ENCODE data around the gene SV2B. TPM values are rescaled to one million over a fixed set of nuclear protein-coding genes. Genes with fewer than 3 reads are reported as not detected.

The SV2B gene
- total and polyA plus RNA-seq, 9 donors, result 2.6 to 4.6 (median 3.1) TPM

- Histone ChIP-seq H3K36me3 (ENCODE audit: control insufficient read depth, insufficient read depth, low read length) (no peaks in the 10 kb centered on the region), H3K27ac (ENCODE audit: low read length) (no peak overlapping the region), H3K9me3 (replicated peaks; ENCODE audit: control insufficient read depth, low read depth, low read length) (peaks cover 2% of the 10 kb centered on the region), H3K4me1 (ENCODE audit: control insufficient read depth, insufficient read depth, low read length) (no peaks in the 10 kb centered on the region), H3K27me3 (ENCODE audit: control insufficient read depth, insufficient read depth, low read length) (no peaks in the 10 kb centered on the region), H3K4me3 (ENCODE audit: low read length) (no peak overlapping the region)
- WGBS (ENCODE audit: insufficient coverage), result no CpG with 5 or more reads among the region's 1 CpG
- DNase-seq, result no peak
These were observed 175.8 kb downstream of the SV2B start for GRCh38 chr15:91275844-91276243.

GRCh38 chr15:91278951-91279350 lies 178.9 kb downstream of the SV2B start:
- no peak for DNase-seq
- no CpG with 5 or more reads among the region's 2 CpGs for WGBS (ENCODE audit: insufficient coverage)
- H3K4me3 ChIP-seq (ENCODE audit: low read length), result no peak overlapping the region

DNA sequence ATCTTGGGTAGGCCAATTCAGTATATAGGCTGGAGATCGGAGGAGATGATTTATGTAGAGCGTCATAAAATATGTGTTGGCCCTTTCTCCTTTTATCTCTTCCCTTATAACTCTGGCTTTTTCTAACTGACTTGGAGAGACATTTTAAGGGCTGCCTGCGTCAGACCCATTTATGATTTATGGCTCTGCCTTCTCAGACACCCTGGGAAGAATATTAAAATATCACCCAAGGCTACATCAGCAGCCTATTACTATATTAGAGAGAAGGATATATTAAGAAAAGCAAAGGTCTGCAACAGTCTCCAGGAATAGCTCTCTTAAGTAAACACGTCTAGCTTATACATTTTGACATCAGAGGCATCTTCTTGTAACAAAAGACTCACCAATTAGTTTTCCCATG lies 179.4 kb downstream of the SV2B start:
- no peak overlapping the region for H3K4me3 ChIP-seq (ENCODE audit: low read length)
- peaks cover 2% of the 10 kb centered on the region for H3K9me3 ChIP-seq (replicated peaks; ENCODE audit: control insufficient read depth, low read depth, low read length)
- no peaks in the 10 kb centered on the region for H3K4me1 ChIP-seq (ENCODE audit: control insufficient read depth, insufficient read depth, low read length)
- no peaks in the 10 kb centered on the region for H3K36me3 ChIP-seq (ENCODE audit: control insufficient read depth, insufficient read depth, low read length)
- H3K27me3 ChIP-seq (ENCODE audit: control insufficient read depth, insufficient read depth, low read length), result no peaks in the 10 kb centered on the region
- H3K27ac ChIP-seq (ENCODE audit: low read length), result no peak overlapping the region
- no CpG with 5 or more reads among the region's 4 CpGs for WGBS (ENCODE audit: insufficient coverage)
- no peak for DNase-seq

More at GRCh38 chr15:91278951-91279350, 178.9 kb downstream of the SV2B start:
- Histone ChIP-seq H3K27ac (ENCODE audit: low read length) (no peak overlapping the region), H3K4me1 (ENCODE audit: control insufficient read depth, insufficient read depth, low read length) (no peaks in the 10 kb centered on the region), H3K36me3 (ENCODE audit: control insufficient read depth, insufficient read depth, low read length) (no peaks in the 10 kb centered on the region), H3K27me3 (ENCODE audit: control insufficient read depth, insufficient read depth, low read length) (no peaks in the 10 kb centered on the region), H3K9me3 (replicated peaks; ENCODE audit: control insufficient read depth, low read depth, low read length) (peaks cover 2% of the 10 kb centered on the region)

GRCh38 chr15:91281947-91282346 lies 181.9 kb downstream of the SV2B start:
- H3K4me3 ChIP-seq (ENCODE audit: low read length), result no peak overlapping the region
- H3K4me1 ChIP-seq (ENCODE audit: control insufficient read depth, insufficient read depth, low read length), result no peaks in the 10 kb centered on the region
- 76% methylated on average over 3 of the region's 4 CpGs for WGBS (ENCODE audit: insufficient coverage)
- no peaks in the 10 kb centered on the region for H3K36me3 ChIP-seq (ENCODE audit: control insufficient read depth, insufficient read depth, low read length)
- H3K27me3 ChIP-seq (ENCODE audit: control insufficient read depth, insufficient read depth, low read length), result no peaks in the 10 kb centered on the region
- no peaks in the 10 kb centered on the region for H3K9me3 ChIP-seq (replicated peaks; ENCODE audit: control insufficient read depth, low read depth, low read length)
- no peak for DNase-seq
- H3K27ac ChIP-seq (ENCODE audit: low read length), result no peak overlapping the region

- H3K36me3 ChIP-seq (ENCODE audit: control insufficient read depth, insufficient read depth, low read length), result no peaks in the 10 kb centered on the region
- H3K27ac ChIP-seq (ENCODE audit: low read length), result no peak overlapping the region
- H3K9me3 ChIP-seq (replicated peaks; ENCODE audit: control insufficient read depth, low read depth, low read length), result no peaks in the 10 kb centered on the region
- peak; percentile 59 for DNase-seq
- WGBS (ENCODE audit: insufficient coverage), result no CpG with 5 or more reads among the region's 1 CpG
- H3K4me3 ChIP-seq (ENCODE audit: low read length), result no peak overlapping the region
- no peaks in the 10 kb centered on the region for H3K4me1 ChIP-seq (ENCODE audit: control insufficient read depth, insufficient read depth, low read length)
- peaks cover 3% of the 10 kb centered on the region for H3K27me3 ChIP-seq (ENCODE audit: control insufficient read depth, insufficient read depth, low read length)
These were observed 182.4 kb downstream of the SV2B start for GRCh38 chr15:91282486-91282885.

DNA sequence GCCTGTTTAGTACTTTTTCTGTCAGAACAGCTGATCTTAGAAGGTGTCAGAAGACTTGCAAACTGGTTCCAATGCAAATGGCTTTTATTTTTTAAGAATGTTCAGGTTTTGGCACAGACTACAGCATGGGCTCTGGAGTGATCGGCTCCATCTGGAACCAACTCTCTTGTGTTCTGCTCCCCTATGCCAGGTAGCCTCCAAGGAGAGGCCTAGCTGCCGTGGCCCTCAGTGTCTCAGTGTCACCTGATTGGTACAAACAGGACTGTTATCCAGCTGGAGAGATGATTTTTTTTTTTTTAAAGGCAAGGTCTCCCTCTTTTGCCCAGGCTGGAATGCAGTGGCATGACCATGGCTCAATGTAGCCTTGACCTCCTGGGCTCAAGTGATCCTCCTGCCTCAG lies 183.1 kb downstream of the SV2B start:
- no peak for DNase-seq

GRCh38 chr15:91284758-91285466 lies 184.9 kb downstream of the SV2B start:
- Histone ChIP-seq H3K36me3 (ENCODE audit: control insufficient read depth, insufficient read depth, low read length) (no peaks in the 10 kb centered on the region), H3K27ac (ENCODE audit: low read length) (no peak overlapping the region), H3K4me3 (ENCODE audit: low read length) (no peak overlapping the region), H3K9me3 (replicated peaks; ENCODE audit: control insufficient read depth, low read depth, low read length) (no peaks in the 10 kb centered on the region), H3K27me3 (ENCODE audit: control insufficient read depth, insufficient read depth, low read length) (peaks cover 3% of the 10 kb centered on the region), H3K4me1 (ENCODE audit: control insufficient read depth, insufficient read depth, low read length) (no peaks in the 10 kb centered on the region)
- DNase-seq, result no peak
- 93% methylated on average over 5 of the region's 13 CpGs for WGBS (ENCODE audit: insufficient coverage)

More for the DNA sequence above, 183.1 kb downstream of the SV2B start:
- H3K27ac ChIP-seq (ENCODE audit: low read length), result no peak overlapping the region
- no peaks in the 10 kb centered on the region for H3K9me3 ChIP-seq (replicated peaks; ENCODE audit: control insufficient read depth, low read depth, low read length)
- no peak overlapping the region for H3K4me3 ChIP-seq (ENCODE audit: low read length)
- WGBS (ENCODE audit: insufficient coverage), result 80% methylated on average over 1 of the region's 2 CpGs
- H3K36me3 ChIP-seq (ENCODE audit: control insufficient read depth, insufficient read depth, low read length), result no peaks in the 10 kb centered on the region
- H3K4me1 ChIP-seq (ENCODE audit: control insufficient read depth, insufficient read depth, low read length), result no peaks in the 10 kb centered on the region
- peaks cover 3% of the 10 kb centered on the region for H3K27me3 ChIP-seq (ENCODE audit: control insufficient read depth, insufficient read depth, low read length)

DNA sequence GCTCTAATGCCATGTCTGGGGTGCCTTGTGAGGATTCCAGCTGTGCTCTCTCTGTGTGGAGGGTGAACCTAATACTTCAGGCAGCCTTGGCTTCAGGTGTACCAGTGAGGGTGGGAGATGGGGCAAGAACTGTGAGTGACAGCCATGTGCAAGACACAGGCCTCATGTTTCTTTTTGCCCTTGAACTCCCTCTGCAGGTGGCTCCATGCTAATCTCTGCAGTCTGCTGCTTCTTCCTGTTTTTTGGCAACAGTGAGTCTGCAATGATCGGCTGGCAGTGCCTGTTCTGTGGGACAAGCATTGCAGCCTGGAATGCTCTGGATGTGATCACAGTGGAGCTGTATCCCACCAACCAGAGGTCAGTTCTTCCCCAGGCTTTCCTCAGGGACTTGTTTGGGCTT lies 189.3 kb downstream of the SV2B start:
- Histone ChIP-seq H3K4me1 (ENCODE audit: control insufficient read depth, insufficient read depth, low read length) (no peaks in the 10 kb centered on the region), H3K9me3 (replicated peaks; ENCODE audit: control insufficient read depth, low read depth, low read length) (no peaks in the 10 kb centered on the region), H3K36me3 (ENCODE audit: control insufficient read depth, insufficient read depth, low read length) (no peaks in the 10 kb centered on the region), H3K4me3 (ENCODE audit: low read length) (no peak overlapping the region), H3K27ac (ENCODE audit: low read length) (no peak overlapping the region), H3K27me3 (ENCODE audit: control insufficient read depth, insufficient read depth, low read length) (peaks cover 5% of the 10 kb centered on the region)
- DNase-seq, result no peak
- WGBS (ENCODE audit: insufficient coverage), result 33% methylated on average over 1 of the region's 1 CpG

- no peaks in the 10 kb centered on the region for H3K36me3 ChIP-seq (ENCODE audit: control insufficient read depth, insufficient read depth, low read length)
- H3K4me1 ChIP-seq (ENCODE audit: control insufficient read depth, insufficient read depth, low read length), result no peaks in the 10 kb centered on the region
- H3K27me3 ChIP-seq (ENCODE audit: control insufficient read depth, insufficient read depth, low read length), result peaks cover 5% of the 10 kb centered on the region
- no peak overlapping the region for H3K27ac ChIP-seq (ENCODE audit: low read length)
- no peaks in the 10 kb centered on the region for H3K9me3 ChIP-seq (replicated peaks; ENCODE audit: control insufficient read depth, low read depth, low read length)
- H3K4me3 ChIP-seq (ENCODE audit: low read length), result no peak overlapping the region
- WGBS (ENCODE audit: insufficient coverage), result no CpG with 5 or more reads among the region's 6 CpGs
- no peak for DNase-seq
These were observed 190.5 kb downstream of the SV2B start for GRCh38 chr15:91290553-91290952.

DNA sequence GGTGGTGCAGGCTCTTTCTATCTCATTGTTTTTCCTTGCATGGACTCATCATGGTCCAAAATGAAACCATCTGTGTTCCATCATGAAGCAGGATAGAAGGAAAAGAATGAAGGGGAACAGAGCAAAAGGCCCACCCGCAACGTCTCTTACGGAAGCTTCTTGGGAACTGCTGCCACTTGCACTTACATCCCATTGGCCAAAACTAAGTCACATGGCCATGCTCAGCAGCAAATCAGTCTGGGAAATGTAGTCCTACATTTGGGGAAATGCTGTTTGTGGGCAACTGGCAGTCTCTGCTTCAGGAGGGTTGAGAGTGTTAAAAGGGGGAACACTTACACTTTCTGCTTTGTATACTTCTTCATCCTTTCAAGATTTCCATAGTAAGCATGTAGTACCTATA lies 191.6 kb downstream of the SV2B start:
- WGBS (ENCODE audit: insufficient coverage), result 7% methylated on average over 3 of the region's 3 CpGs
- H3K4me3 ChIP-seq (ENCODE audit: low read length), result no peak overlapping the region
- peak; percentile 33 for DNase-seq

GRCh38 chr15:91294344-91294743 lies 194.3 kb downstream of the SV2B start:
- no peaks in the 10 kb centered on the region for H3K36me3 ChIP-seq (ENCODE audit: control insufficient read depth, insufficient read depth, low read length)
- H3K4me1 ChIP-seq (ENCODE audit: control insufficient read depth, insufficient read depth, low read length), result no peaks in the 10 kb centered on the region
- no CpG with 5 or more reads among the region's 1 CpG for WGBS (ENCODE audit: insufficient coverage)

More for the DNA sequence above, 191.6 kb downstream of the SV2B start:
- H3K27ac ChIP-seq (ENCODE audit: low read length), result no peak overlapping the region
- H3K36me3 ChIP-seq (ENCODE audit: control insufficient read depth, insufficient read depth, low read length), result no peaks in the 10 kb centered on the region
- H3K27me3 ChIP-seq (ENCODE audit: control insufficient read depth, insufficient read depth, low read length), result peaks cover 10% of the 10 kb centered on the region
- no peaks in the 10 kb centered on the region for H3K4me1 ChIP-seq (ENCODE audit: control insufficient read depth, insufficient read depth, low read length)
- H3K9me3 ChIP-seq (replicated peaks; ENCODE audit: control insufficient read depth, low read depth, low read length), result no peaks in the 10 kb centered on the region

More at GRCh38 chr15:91294344-91294743, 194.3 kb downstream of the SV2B start:
- Histone ChIP-seq H3K27me3 (ENCODE audit: control insufficient read depth, insufficient read depth, low read length) (peaks cover 7% of the 10 kb centered on the region), H3K4me3 (ENCODE audit: low read length) (no peak overlapping the region), H3K27ac (ENCODE audit: low read length) (no peak overlapping the region), H3K9me3 (replicated peaks; ENCODE audit: control insufficient read depth, low read depth, low read length) (no peaks in the 10 kb centered on the region)
- no peak for DNase-seq

All from muscle of leg (tissue), 11 donors.